CD14-positive monocyte (primary cell): Measurements from ENCODE around the gene PHOX2B. TPM values are rescaled to one million over a fixed set of nuclear protein-coding genes. Genes with fewer than 3 reads are reported as not detected.

ENCODE experiments used
- DNase-seq, 3 donors: peaks; one replicate each; pipeline ENCODE4 v3.0.0-alpha.2; 2011 to 2022
- H2AFZ ChIP-seq: 2 replicates; pipeline ENCODE4 v1.6.0; 2012; ENCODE audit warnings: mild to moderate bottlenecking, low read depth, low read length, inconsistent platforms; ENCODE audit not compliant: insufficient read depth, poor library complexity, severe bottlenecking
- H3K27ac ChIP-seq, 2 donors: 1 replicate in 1 of 2; 2 replicates in 1 of 2; pipeline ENCODE4 v1.5.1; 2012 to 2013; ENCODE audit warnings: low read length in 2 of 2, control low read depth in 1 of 2, inconsistent platforms in 1 of 2, low read depth in 1 of 2, mild to moderate bottlenecking in 1 of 2
- H3K27me3 ChIP-seq, 2 donors: one replicate each; pipeline versions ENCODE4 v1.6.0 to v1.6.1; 2011 to 2013; ENCODE audit warnings: low read length in 2 of 2; ENCODE audit not compliant: control insufficient read depth in 2 of 2, insufficient read depth in 2 of 2
- H3K36me3 ChIP-seq, 2 donors: replicated peaks in 1 of 2; 1 replicate in 1 of 2; 2 replicates in 1 of 2; pipeline versions ENCODE4 v1.5.1 to v1.6.1; 2012 to 2013; ENCODE audit warnings: low read length in 2 of 2, control low read depth in 1 of 2, inconsistent platforms in 1 of 2, mild to moderate bottlenecking in 1 of 2; ENCODE audit not compliant: insufficient read depth in 2 of 2, control insufficient read depth in 1 of 2
- H3K4me1 ChIP-seq, 2 donors: 1 replicate in 1 of 2; 2 replicates in 1 of 2; pipeline versions ENCODE4 v1.5.1 to v1.6.1; 2012 to 2013; ENCODE audit warnings: low read length in 2 of 2, control low read depth in 1 of 2, inconsistent platforms in 1 of 2, mild to moderate bottlenecking in 1 of 2, moderate library complexity in 1 of 2; ENCODE audit not compliant: insufficient read depth in 2 of 2, control insufficient read depth in 1 of 2
- H3K4me2 ChIP-seq: replicated peaks from 2 replicates; pipeline ENCODE3; 2012; ENCODE audit warnings: low read length, moderate library complexity, mild to moderate bottlenecking; ENCODE audit not compliant: poor library complexity, severe bottlenecking; ENCODE audit errors: extremely low read depth
- H3K4me3 ChIP-seq, 3 experiments: fragments of 200-600 bp in 1 of 3; sonication (generic) in 1 of 3; replicated peaks in 1 of 3; 1 replicate in 2 of 3; 2 replicates in 1 of 3; pipeline ENCODE4 v1.5.1; 2011 to 2013; ENCODE audit warnings: low read length in 3 of 3, mild to moderate bottlenecking in 3 of 3, control low read depth in 2 of 3, low read depth in 2 of 3, inconsistent platforms in 1 of 3, moderate library complexity in 1 of 3
- H3K79me2 ChIP-seq: 2 replicates; pipeline ENCODE4 v1.6.0; 2012; ENCODE audit warnings: mild to moderate bottlenecking, control low read depth, inconsistent platforms, low read length, moderate library complexity; ENCODE audit not compliant: insufficient read depth
- H3K9ac ChIP-seq: 2 replicates; pipeline ENCODE4 v1.6.0; 2017; ENCODE audit warnings: low read length, mild to moderate bottlenecking; ENCODE audit not compliant: insufficient read depth, poor library complexity, severe bottlenecking
- H3K9me3 ChIP-seq, 2 donors: replicated peaks in 1 of 2; 1 replicate in 1 of 2; 2 replicates in 1 of 2; pipeline versions ENCODE4 v1.5.1 to v1.6.1; 2012 to 2013; ENCODE audit warnings: low read length in 2 of 2, control low read depth in 1 of 2; ENCODE audit not compliant: control insufficient read depth in 1 of 2, insufficient read depth in 1 of 2
- H4K20me1 ChIP-seq: 2 replicates; pipeline ENCODE4 v1.6.0; 2012; ENCODE audit warnings: mild to moderate bottlenecking, low read length, control low read depth, moderate library complexity; ENCODE audit not compliant: insufficient read depth
- H3K27ac Mint-ChIP-seq, 7 donors: one replicate each; pipeline ENCODE4 v1.8.0; 2020; ENCODE audit warnings: mild to moderate bottlenecking in 7 of 7, mixed read lengths in 7 of 7, moderate library complexity in 6 of 7, inconsistent platforms in 2 of 7
- H3K27me3 Mint-ChIP-seq, 3 donors: one replicate each; pipeline ENCODE4 v1.8.0; 2021 to 2022; ENCODE audit warnings: low read depth in 3 of 3, mild to moderate bottlenecking in 3 of 3, mixed read lengths in 3 of 3, moderate library complexity in 3 of 3, inconsistent platforms in 1 of 3
- H3K36me3 Mint-ChIP-seq, 2 donors: one replicate each; pipeline ENCODE4 v1.8.0; 2020; ENCODE audit warnings: mixed read lengths in 2 of 2, inconsistent platforms in 1 of 2, mild to moderate bottlenecking in 1 of 2
- H3K4me1 Mint-ChIP-seq: one replicate; pipeline ENCODE4 v1.8.0; 2020; ENCODE audit warnings: mild to moderate bottlenecking, mixed read lengths
- H3K4me3 Mint-ChIP-seq, 2 donors: one replicate each; pipeline ENCODE4 v1.8.0; 2020; ENCODE audit warnings: mild to moderate bottlenecking in 2 of 2, mixed read lengths in 2 of 2, moderate library complexity in 1 of 2
- H3K9me3 Mint-ChIP-seq, 7 donors: one replicate each; pipeline ENCODE4 v1.8.0; 2020 to 2022; ENCODE audit warnings: mixed read lengths in 7 of 7, mild to moderate bottlenecking in 6 of 7, moderate library complexity in 6 of 7, inconsistent platforms in 2 of 7
- CTCF ChIP-seq: fragments of 200-600 bp; IDR thresholded peaks from one replicate; pipeline ENCODE4 v1.8.0; 2022; ENCODE audit warnings: antibody characterized with exemption, mild to moderate bottlenecking
- WGBS: methylation state at CpG from one replicate; pipeline ENCODE4 v1.1.5; 2013; ENCODE audit warnings: missing lambda C conversion rate; ENCODE audit not compliant: insufficient coverage; 5-methylcytosine and 5-hydroxymethylcytosine counted together
- intact Hi-C, 2 donors: fragments of 100-400 bp; cut with micrococcal nuclease; formaldehyde crosslinking; loops; one replicate each; pipeline versions ENCODE4 v1.15.0 to v1.15.1; 2023
- polyA plus RNA-seq, 3 donors: library from polyadenylated mRNA; depleted of rRNA in 1 of 3; unstranded in 2 of 3; stranded (reverse) in 1 of 3; fragments of 300-500 nt in 2 of 3; fragments of >200 nt in 1 of 3; fragmentation: Illumina TruSeq in 2 of 3; gene quantifications; 1 replicate in 2 of 3; 2 replicates in 1 of 3; pipeline ENCODE4 v1.2.3, GENCODE V29; 2012 to 2021

PHOX2B gene
- polyA plus RNA-seq, 3 donors = not detected

GRCh38 chr4:41702770-41703169, 45.8 kb downstream of the PHOX2B start:
- no peak overlapping the region for H2AFZ ChIP-seq
- no peak for DNase-seq
- H3K4me2 ChIP-seq = no peak overlapping the region
- H3K79me2 ChIP-seq = no peaks in the 10 kb centered on the region
- peaks cover 15 to 37% (median 24%) of the 10 kb centered on the region in 3 donors for H3K27me3 Mint-ChIP-seq
- WGBS = no CpG with 5 or more reads among the region's 4 CpGs
- no peaks in the 10 kb centered on the region for H3K4me1 ChIP-seq
- no peaks in the 10 kb centered on the region for H4K20me1 ChIP-seq
- H3K27ac Mint-ChIP-seq = no peak overlapping the region
- H3K4me1 Mint-ChIP-seq = no peaks in the 10 kb centered on the region
- peaks cover 0 to 23% of the 10 kb centered on the region in 2 donors for H3K27me3 ChIP-seq
- no peak overlapping the region for H3K27ac ChIP-seq
- no peaks in the 10 kb centered on the region for H3K36me3 ChIP-seq
- no peak overlapping the region for H3K4me3 Mint-ChIP-seq
- no peak for TF ChIP-seq CTCF
- peaks cover 0 to 2% (median 0%) of the 10 kb centered on the region in 7 donors for H3K9me3 Mint-ChIP-seq
- no peak overlapping the region for H3K9ac ChIP-seq
- no peaks in the 10 kb centered on the region for H3K9me3 ChIP-seq
- no peak overlapping the region for H3K4me3 ChIP-seq
- H3K36me3 Mint-ChIP-seq = no peaks in the 10 kb centered on the region
- intact Hi-C loops = no loop called here

GRCh38 chr4:41701983-41702382, 46.5 kb downstream of the PHOX2B start:
- no CpG with 5 or more reads among the region's 3 CpGs for WGBS
- intact Hi-C loops = no loop called here

More at GRCh38 chr4:41701983-41702382, 46.5 kb downstream of the PHOX2B start:
- Histone ChIP-seq H3K79me2 (no peaks in the 10 kb centered on the region), H3K36me3 (no peaks in the 10 kb centered on the region), H3K9ac (no peak overlapping the region), H3K4me1 (no peaks in the 10 kb centered on the region), H3K9me3 (no peaks in the 10 kb centered on the region), H3K4me2 (no peak overlapping the region), H3K27me3 (peaks cover 0 to 30% of the 10 kb centered on the region in 2 donors), H3K4me3 (no peak overlapping the region), H3K27ac (no peak overlapping the region), H4K20me1 (no peaks in the 10 kb centered on the region), H2AFZ (no peak overlapping the region)
- peaks cover 0 to 2% (median 0%) of the 10 kb centered on the region in 7 donors for H3K9me3 Mint-ChIP-seq
- DNase-seq = no peak
- H3K4me1 Mint-ChIP-seq = no peaks in the 10 kb centered on the region
- no peak overlapping the region for H3K27ac Mint-ChIP-seq
- TF ChIP-seq CTCF = no peak
- H3K4me3 Mint-ChIP-seq = no peak overlapping the region
- H3K36me3 Mint-ChIP-seq = no peaks in the 10 kb centered on the region
- H3K27me3 Mint-ChIP-seq = peaks cover 15 to 34% (median 23%) of the 10 kb centered on the region in 3 donors
